Left kidney (tissue), 2 donors: ENCODE measurements around the gene PTPN4. TPM values are rescaled to one million over a fixed set of nuclear protein-coding genes. Genes with fewer than 3 reads are reported as not detected.

Source experiments
- DNase-seq: peaks from one replicate; pipeline ENCODE4 v3.0.0-alpha.2; 2013
- polyA plus RNA-seq: library from polyadenylated mRNA; unstranded; fragments of 120-200 nt; gene quantifications from one replicate; pipeline ENCODE4 v1.2.1, GENCODE V29; 2013; ENCODE audit not compliant: insufficient read length

PTPN4 gene
- polyA plus RNA-seq, 1 donor = 29.0 TPM

DNA sequence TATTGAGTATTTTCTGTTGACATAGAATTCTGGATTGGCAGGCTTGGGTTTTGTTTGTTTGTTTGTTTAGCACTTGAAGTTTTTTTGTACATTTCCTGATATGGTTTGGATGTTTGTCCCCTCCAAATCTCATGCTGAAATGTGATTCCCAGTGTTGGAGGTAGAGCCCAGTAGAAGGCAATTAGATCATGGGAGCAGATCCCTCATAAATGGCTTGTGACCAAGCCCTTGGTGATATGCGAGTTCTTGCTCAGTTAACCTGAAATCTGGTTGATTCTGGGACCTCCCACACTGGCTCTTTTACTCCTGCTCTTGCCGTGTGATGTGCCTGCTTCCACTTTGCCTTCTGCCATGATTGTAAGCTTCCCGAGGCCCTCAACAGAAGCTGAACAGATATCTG, 98.0 kb downstream of the PTPN4 start:
- no peak for DNase-seq

DNA sequence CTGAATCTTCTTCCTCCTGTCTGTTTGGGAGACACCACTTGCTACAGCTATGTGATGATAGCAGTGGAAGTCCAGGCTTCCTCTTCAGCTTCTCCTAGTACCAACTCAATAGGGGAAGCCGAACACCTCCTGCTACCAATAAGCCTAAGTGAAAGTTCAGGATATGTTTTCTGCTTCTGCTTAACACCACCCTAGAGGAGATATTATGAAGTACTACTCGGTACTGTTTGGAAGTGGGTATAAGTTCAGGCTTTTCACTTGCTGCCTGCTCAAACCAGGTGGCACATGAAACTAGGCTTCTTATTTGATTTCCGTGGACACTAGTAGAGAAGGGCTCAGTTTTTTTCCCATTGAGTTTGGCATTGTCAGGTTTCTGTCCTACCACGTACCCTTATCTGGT, 99.8 kb downstream of the PTPN4 start:
- no peak for DNase-seq

GRCh38 chr2:119860924-119861323, 101.2 kb downstream of the PTPN4 start:
- no peak for DNase-seq

- DNase-seq = no peak
Observed at GRCh38 chr2:119862127-119862889, 102.6 kb downstream of the PTPN4 start.

DNA sequence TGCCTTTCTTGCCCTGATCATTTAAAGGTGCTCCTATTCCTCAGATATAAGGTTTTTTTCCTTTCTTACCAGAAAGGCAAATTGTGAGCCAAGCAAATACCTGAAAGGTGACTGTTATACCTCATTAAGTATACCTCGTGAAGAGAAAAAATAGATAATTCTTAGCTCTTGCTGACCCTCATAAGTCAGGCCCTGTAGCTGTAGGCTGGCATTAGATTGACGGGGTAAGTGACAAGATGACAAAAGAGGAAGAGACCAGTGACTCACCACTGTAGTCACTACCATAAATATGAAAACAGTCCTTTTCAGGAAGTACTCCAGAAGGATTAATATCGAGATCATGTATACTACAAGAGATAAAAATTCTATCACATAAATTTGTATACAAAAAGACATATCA, 104.6 kb downstream of the PTPN4 start:
- no peak for DNase-seq

DNA sequence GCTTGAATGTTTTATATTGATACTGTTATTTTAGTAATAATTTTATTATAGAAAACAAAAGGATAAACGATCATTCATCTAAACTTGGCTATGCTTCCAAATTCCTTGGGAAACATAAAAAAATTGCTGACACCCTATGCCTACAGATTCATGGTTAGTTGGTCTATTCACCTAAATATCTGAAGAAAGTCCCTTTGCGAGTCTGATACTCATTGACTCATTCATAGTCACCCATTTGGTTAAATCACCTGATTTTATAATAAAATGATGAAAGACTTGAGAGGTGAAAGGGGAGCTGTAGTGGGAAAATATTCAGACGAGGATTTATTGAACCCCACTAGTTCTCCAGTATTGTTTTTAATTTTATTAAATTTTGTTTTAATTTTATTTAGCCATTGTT, 112.0 kb downstream of the PTPN4 start:
- DNase-seq = no peak

GRCh38 chr2:119873350-119874315, 113.9 kb downstream of the PTPN4 start:
- DNase-seq = no peak

DNA sequence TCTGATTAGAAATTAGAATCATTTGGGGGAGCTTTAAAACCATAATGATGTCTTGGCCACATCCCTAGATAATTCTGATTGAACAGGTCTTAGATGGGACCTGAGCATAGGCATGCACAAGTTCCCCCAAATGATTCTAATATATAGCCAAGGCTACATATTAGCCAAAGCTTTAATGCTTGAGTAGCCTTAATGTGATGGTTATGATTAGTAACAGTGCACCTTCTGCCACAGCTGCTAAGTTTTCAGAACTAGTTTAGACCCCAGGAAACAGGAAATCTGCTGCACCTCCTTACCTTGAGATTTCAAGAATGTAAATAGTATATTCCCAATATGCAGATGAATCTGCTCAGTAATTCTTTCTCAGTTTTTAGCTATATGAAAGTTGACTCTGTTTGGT, 119.8 kb downstream of the PTPN4 start:
- no peak for DNase-seq

DNA sequence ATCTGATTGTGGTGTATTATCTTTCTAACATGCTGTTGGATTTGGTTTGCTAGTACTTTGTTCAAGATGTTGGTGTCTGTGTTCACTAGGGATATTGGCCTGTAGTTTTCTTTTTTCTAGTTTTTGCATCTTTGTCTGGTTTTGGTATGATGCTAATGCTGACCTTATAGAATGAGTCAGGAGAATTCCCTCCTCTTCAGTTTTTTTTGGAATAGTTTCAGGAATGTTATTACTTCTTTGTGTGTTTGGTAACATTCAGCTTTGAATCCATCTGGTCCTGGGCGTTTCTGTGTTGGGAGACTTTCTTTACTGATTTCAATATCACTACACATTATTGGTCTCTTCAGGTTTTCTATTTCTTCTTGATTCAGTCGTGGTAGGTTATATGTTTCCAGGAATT, 129.0 kb downstream of the PTPN4 start:
- DNase-seq = no peak

DNA sequence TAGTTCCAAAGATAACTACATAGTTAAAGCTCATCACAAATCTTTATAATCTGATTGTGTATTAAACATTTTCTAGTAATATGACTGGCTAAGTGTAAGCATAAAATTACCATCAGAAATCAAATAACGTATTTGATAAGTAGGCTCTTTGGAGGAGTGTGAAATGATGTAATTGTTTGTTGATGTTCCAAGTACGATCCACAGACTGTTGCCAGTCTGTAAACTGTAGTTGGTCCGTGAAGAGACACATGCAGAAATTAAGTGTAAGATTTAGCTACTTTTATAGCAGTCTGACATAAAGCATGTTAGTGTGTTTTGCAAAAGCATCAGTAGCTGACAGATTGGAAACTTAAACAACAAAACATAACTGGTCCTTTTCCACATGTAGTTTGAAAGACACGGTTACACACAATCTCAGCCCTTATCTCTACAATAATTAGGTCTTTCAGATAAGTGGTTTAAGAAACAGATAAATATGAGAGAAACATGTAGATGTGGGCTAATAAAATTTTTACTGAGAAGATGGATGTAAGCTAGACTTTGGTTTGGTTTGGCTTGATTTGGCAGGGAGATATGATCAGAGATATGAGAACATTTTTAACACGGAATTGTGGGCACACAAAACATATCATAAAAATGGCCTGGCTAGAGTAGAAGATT, 138.1 kb downstream of the PTPN4 start:
- no peak for DNase-seq

DNA sequence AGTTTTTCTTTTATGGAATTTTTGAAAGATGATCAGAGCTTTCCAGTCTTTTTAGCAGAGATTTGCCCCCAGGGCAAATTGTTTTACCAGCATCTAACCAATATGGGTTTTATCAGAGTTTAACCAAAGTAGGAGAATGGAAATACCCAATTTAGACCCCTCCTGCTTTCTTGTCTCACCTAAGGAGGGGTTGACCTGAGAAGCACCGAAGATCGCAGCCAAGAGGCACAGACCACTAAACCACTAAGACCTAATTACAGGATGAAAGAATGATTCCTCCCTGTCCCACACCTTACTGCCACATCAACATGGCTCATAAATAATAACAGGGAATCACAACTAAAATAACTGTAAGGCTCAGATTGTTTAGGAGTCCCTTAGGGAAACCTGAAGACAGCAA, 141.3 kb downstream of the PTPN4 start:
- no peak for DNase-seq

DNA sequence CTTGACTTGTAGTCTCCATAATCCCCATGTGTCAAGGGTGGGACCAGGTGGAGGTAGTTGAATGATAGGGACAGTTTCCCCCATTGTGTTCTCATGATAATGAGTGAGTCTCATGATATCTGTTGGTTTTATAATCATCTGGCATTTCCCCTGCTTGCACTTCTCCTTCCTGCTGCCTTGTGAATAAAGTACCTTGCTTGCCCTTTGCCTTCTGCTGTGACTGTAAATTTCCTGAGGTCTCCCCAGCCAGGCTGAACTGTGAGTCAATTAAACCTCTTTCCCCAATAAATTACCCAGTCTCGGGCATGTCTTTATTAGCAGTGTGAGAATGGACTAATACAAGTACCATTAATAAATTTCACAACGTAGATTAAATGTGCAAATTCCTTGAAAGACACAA, 150.8 kb downstream of the PTPN4 start:
- DNase-seq = no peak

DNA sequence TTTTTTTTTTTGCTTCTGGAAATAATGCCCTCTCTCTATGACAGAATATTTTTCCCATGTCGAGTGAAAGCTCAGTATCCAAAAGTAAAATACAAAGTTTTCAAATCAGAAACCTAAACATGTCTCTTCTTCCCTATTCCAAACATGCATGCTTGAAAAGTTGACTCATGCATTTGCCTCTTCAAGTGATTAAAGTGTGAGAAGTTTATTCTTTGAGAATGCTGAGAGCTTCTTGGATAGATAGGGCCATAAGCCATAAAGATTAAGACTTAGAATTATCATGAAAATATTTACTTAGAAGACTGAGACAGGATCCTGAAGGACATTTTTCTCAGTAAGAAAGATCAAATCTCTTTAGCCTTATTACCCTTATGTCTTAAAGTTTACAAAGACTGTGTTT, 154.5 kb downstream of the PTPN4 start:
- no peak for DNase-seq

- no peak for DNase-seq
Observed at GRCh38 chr2:119921825-119922224, 162.1 kb downstream of the PTPN4 start.

DNA sequence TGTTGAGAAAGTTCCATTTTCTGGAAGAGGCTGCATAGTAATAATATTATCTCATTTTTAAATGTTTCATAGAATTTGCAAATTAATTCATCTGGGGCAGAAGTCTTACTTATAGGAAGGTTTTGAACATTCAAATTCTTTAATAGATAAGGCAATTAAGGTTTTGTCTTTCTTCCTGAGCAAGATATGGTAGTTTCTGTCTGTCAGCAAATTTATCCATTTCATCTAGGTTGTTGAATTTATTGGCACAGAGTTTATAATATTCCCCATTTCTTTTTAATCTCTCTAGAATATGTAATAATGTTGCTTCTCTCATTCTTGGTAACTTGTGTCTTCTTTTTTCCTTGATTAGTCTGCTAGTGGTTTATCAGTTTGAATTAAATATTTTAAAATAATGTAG, 163.0 kb downstream of the PTPN4 start:
- DNase-seq = no peak

GRCh38 chr2:119929537-119929936, 169.8 kb downstream of the PTPN4 start:
- no peak for DNase-seq

DNA sequence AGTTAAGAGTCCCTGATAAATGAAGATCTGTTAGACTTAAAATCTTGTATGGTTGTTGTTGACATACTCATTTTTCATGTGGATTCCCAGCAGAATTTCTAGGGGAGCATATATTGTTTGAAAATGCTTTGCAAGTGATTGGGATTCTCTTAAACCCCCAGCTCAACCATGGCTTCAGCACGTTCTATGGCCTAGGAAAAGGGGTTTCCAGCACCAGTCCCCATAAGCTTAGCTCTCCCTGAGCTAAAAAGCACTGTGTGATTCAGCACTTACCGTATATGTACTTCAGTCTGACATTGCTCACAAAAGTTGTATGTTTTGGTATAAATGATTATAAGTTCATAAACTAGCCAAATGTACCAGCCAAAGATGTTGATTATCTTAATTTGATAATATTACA, 173.1 kb downstream of the PTPN4 start:
- DNase-seq = no peak

- DNase-seq = no peak
Observed at GRCh38 chr2:119934319-119934718, 174.6 kb downstream of the PTPN4 start.

- no peak for DNase-seq
Observed at GRCh38 chr2:119937680-119938079, 178.0 kb downstream of the PTPN4 start.

DNA sequence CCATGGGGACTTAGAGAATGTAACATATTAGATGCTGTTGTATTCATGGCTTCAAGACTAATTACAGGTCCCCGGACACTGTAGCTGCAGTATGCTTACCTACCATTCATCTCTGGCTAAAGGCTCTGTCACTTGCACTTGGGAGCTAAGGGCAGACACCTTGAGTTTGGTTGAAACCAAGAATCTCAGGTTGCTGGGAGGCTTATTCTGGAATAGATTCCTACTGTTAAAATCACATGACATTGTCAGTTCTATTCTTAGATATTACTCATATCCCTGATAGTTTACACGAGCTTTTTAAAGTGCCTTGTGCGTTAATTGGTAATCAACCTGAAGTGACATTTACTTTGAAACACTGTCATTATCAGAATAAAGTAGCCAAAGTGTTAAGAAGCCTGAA, 180.2 kb downstream of the PTPN4 start:
- no peak for DNase-seq

DNA sequence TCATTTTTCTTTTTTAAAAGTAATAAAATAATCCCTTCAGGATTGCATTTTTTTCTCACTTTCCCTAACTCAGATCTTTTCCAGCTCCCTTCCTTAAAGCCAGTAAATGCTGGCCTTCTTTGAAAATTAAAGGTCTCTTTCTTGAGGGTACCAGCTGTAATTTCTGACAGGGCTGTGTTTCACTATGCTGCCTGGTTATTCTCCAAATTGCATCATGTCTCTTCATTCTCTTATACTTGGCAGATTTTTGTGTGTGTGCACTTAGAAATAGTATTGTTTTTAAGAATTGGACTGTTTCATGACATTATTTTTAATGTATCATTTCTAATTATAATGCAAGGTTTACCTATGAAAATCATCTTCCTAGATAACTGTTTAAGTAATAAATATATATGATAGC, 181.1 kb downstream of the PTPN4 start:
- no peak for DNase-seq

DNA sequence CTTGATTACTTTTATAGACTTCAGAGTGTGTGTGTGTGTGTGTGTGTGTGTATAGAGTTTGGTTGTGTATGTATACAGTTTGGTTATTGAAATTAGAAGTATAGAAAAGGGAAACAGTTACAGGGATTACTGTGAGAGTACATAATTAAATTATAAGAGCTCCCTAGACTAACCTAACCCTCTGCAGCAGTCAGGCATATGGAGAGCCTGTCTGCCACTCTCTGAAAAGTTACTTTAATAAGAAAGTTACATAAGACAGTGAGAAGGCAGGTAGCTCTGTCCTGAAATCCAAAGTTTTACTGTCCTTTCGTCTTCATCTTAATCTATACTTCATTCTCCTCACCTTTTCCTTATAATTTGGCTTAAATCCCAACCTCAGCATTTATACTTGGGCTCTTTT, 181.7 kb downstream of the PTPN4 start:
- no peak for DNase-seq

DNA sequence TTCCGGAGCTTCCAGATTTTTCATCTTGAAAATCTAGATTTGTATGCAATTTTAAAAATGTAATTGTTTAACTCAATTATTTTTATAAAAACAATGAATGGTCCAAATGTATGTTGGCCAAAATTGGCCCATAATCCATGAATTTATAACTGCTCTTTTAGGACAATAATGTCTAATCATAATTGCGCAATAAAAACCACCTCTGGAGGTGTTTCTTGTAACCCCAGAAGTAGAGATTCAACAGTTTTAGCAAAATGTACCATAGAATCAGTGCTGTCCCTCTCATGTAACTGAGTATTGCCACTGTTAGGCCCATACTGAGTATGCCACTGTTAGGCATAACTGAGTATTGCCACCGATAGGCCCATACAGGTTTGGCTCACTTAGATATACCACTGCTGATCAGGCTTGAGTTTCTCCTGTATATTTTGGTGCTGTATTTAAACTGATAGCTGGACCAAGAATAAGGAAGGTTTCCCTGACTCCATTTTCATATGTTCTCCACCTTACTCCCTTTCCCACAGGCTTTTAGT, 182.3 kb downstream of the PTPN4 start:
- DNase-seq = no peak
